D721Med (cell line): ENCODE data around the gene IQCE.

ENCODE experiments used
- DNase-seq: peaks from one replicate; pipeline ENCODE4 v3.0.0; 2011; ENCODE audit warnings: low spot score; ENCODE audit not compliant: insufficient read length
- FAIRE-seq: peaks from 2 replicates; lab custom pipeline; 2011; peaks lifted over from hg19 to GRCh38; lab: Jason Lieb, UNC
- CTCF ChIP-seq: IDR thresholded peaks from 2 replicates; pipeline ENCODE4 v1.5.1; 2012; ENCODE audit warnings: mild to moderate bottlenecking, control low read depth; ENCODE audit not compliant: insufficient read depth; ENCODE audit errors: missing control alignments

Gene IQCE

GRCh38 chr7:2641406-2642393 lies 82.9 kb downstream of the IQCE start:
- no peak for TF ChIP-seq CTCF
- FAIRE-seq: no peak
- no peak for DNase-seq

- no peak for FAIRE-seq
- no peak for DNase-seq
- TF ChIP-seq CTCF: no peak
Observed at GRCh38 chr7:2643386-2644219, 84.8 kb downstream of the IQCE start.

GRCh38 chr7:2644220-2644561 lies 85.4 kb downstream of the IQCE start:
- TF ChIP-seq CTCF: no peak
- no peak for DNase-seq
- FAIRE-seq: no peak

- no peak for TF ChIP-seq CTCF
- FAIRE-seq: no peak
- no peak for DNase-seq
Observed at GRCh38 chr7:2644562-2645273, 85.9 kb downstream of the IQCE start.

- DNase-seq (no peak), FAIRE-seq (no peak)
- no peak for TF ChIP-seq CTCF
Observed at GRCh38 chr7:2645274-2645868, 86.6 kb downstream of the IQCE start.

GRCh38 chr7:2646336-2646679 lies 87.5 kb downstream of the IQCE start:
- FAIRE-seq (no peak), DNase-seq (no peak)
- TF ChIP-seq CTCF: no peak
